ENCODE data around the gene SFXN3. TPM values are rescaled to one million over a fixed set of nuclear protein-coding genes. Genes with fewer than 3 reads are reported as not detected.
A peak's percentile ranks its signal among the peaks of the same experiment; 100 is the strongest.

The SFXN3 gene
- total and polyA plus RNA-seq, 2 of the 13 experiments (the other 11 are each of a cell fraction or from before 2014, with no cell fraction given): 16.8 to 71.5 TPM

GRCh38 chr10:101066146-101066895, 35.3 kb downstream of the SFXN3 start (continued):
- peak; percentile 82; the same call in 1 of the 2 replicates for TF ChIP-seq MXD3 (CRISPR knock-in tag; IDR thresholded peaks at IDR 0.05)
- TF ChIP-seq MAFF (IDR thresholded peaks at IDR 0.05; ENCODE audit: low read depth, low read length): no peak
- no peak; the same call in 1 of the 2 replicates for TF ChIP-seq E2F1 (CRISPR knock-in tag; IDR thresholded peaks at IDR 0.05)
- TF ChIP-seq ZFP36 (IDR thresholded peaks at IDR 0.05; ENCODE audit: borderline replicate concordance, low read depth, low read length, partially characterized antibody): no peak
- peak; percentile 54; the same call in 1 of the 2 replicates for TF ChIP-seq ZBTB39 (CRISPR knock-in tag; IDR thresholded peaks at IDR 0.05)
- peak; percentile 33; the same call in 1 of the 2 replicates for TF ChIP-seq ZNF558 (CRISPR knock-in tag; IDR thresholded peaks at IDR 0.05; ENCODE audit: borderline replicate concordance)
- peak; percentile 83; the same call in 1 of the 2 replicates for TF ChIP-seq ZNF350 (CRISPR knock-in tag; IDR thresholded peaks at IDR 0.05; ENCODE audit: borderline replicate concordance, low read depth)
- no peak for TF ChIP-seq ZNF550 (CRISPR knock-in tag; IDR thresholded peaks at IDR 0.05; ENCODE audit: borderline replicate concordance)
- TF ChIP-seq SOX5 (CRISPR knock-in tag; IDR thresholded peaks at IDR 0.05; ENCODE audit: borderline replicate concordance): no peak
- TF ChIP-seq CCAR2 (optimal IDR thresholded peaks at IDR 0.05; ENCODE audit: low read depth, low read length): no peak
- TF ChIP-seq ZNF772 (CRISPR knock-in tag; IDR thresholded peaks at IDR 0.05): peak; percentile 70; the same call in 1 of the 2 replicates
- TF ChIP-seq NR2C2 (CRISPR knock-in tag; IDR thresholded peaks at IDR 0.05; ENCODE audit: borderline replicate concordance): peak; percentile 32; the same call in 1 of the 2 replicates
- TF ChIP-seq LRRFIP1 (CRISPR knock-in tag; conservative IDR thresholded peaks at IDR 0.05): no peak
- 0 out of 2 replicates have a peak, but pooled peaks have one; percentile 32 for TF ChIP-seq ZNF329 (CRISPR knock-in tag; IDR thresholded peaks at IDR 0.05; ENCODE audit: low read depth)
- TF ChIP-seq ZNF446 (CRISPR knock-in tag; IDR thresholded peaks at IDR 0.05): no peak; the same call in 1 of the 2 replicates
- no peak for TF ChIP-seq ZNF513 (CRISPR knock-in tag; conservative IDR thresholded peaks at IDR 0.05)
- peak; percentile 8 for TF ChIP-seq MED8 (CRISPR knock-in tag; IDR thresholded peaks at IDR 0.05; ENCODE audit: insufficient replicate concordance)
- peak; percentile 49; the same call in 1 of the 2 replicates for TF ChIP-seq ZBTB26 (CRISPR knock-in tag; IDR thresholded peaks at IDR 0.05; ENCODE audit: borderline replicate concordance)
